K562 (cell line): ENCODE measurements around the gene PPDPF. TPM values are rescaled to one million over a fixed set of nuclear protein-coding genes. Genes with fewer than 3 reads are reported as not detected.
A peak's percentile ranks its signal among the peaks of the same experiment; 100 is the strongest.

Experiments used
- ATAC-seq: fragments of 200-7000 bp; cut with Tn5 transposase; 3 replicates; pipeline ENCODE4 v1.9.1; 2020; ENCODE audit warnings: moderate library complexity
- BruUV-seq: library from RNA; stranded (reverse); fragments of 400-500 nt; replicated peaks from 2 replicates; lab custom pipeline; 2021; lab: Mats Ljungman, UMichigan
- CTCF ChIA-PET: fragments of 300-600 bp; formaldehyde crosslinking; extraction: SDS; loops from one replicate; lab custom pipeline; 2021; ENCODE audit warnings: low intra/inter-chr PET ratio; lab: Yijun Ruan, JAX
- POLR2A ChIA-PET: fragments of 300-600, 350-650 bp; sonication (Branson Sonifier 250); formaldehyde crosslinking; extraction: SDS; loops from one replicate; lab custom pipeline; 2021; ENCODE audit warnings: antibody characterized with exemption, inconsistent platforms; lab: Yijun Ruan, JAX
- DNase-seq, 4 experiments: peaks; one replicate each; pipeline versions ENCODE4 v3.0.0 to v3.0.0-alpha.2; 2011 to 2018; ENCODE audit warnings: low spot score in 3 of 4, mixed read lengths in 3 of 4; ENCODE audit errors: extremely low read depth in 1 of 4
- FAIRE-seq: peaks from 2 replicates; lab custom pipeline; 2011; peaks lifted over from hg19 to GRCh38; lab: Jason Lieb, UNC
- H2AFZ ChIP-seq: 2 replicates; pipeline ENCODE4 v1.6.0; 2011; ENCODE audit warnings: low read depth, low read length, control low read depth, inconsistent platforms
- H3K27ac ChIP-seq: fragments of 200-600 bp; 3 replicates; pipeline ENCODE4 v1.8.0; 2011; ENCODE audit warnings: low read depth, mild to moderate bottlenecking, control low read depth, inconsistent platforms, low read length, moderate library complexity, mixed read lengths; ENCODE audit errors: extremely low read depth
- H3K27me3 ChIP-seq, 2 experiments: fragments of 300-600 bp in 1 of 2; 2 replicates in 1 of 2; 3 replicates in 1 of 2; pipeline versions ENCODE4 v1.6.0 to v1.8.0; 2011; ENCODE audit warnings: inconsistent platforms in 2 of 2, low read length in 2 of 2, mild to moderate bottlenecking in 1 of 2, mixed read lengths in 1 of 2, moderate library complexity in 1 of 2; ENCODE audit not compliant: control insufficient read depth in 2 of 2, insufficient read depth in 2 of 2
- H3K36me3 ChIP-seq: fragments of 300-600 bp; 3 replicates; pipeline ENCODE4 v1.8.0; 2011; ENCODE audit warnings: mild to moderate bottlenecking, low read length, inconsistent platforms; ENCODE audit not compliant: control insufficient read depth, insufficient read depth
- H3K4me1 ChIP-seq, 2 experiments: fragments of 200-600 bp in 1 of 2; replicated peaks in 1 of 2; 2 replicates in 1 of 2; 3 replicates in 1 of 2; pipeline versions ENCODE4 v1.5.1 to v1.8.0; 2011; ENCODE audit warnings: inconsistent platforms in 2 of 2, low read length in 2 of 2, mild to moderate bottlenecking in 1 of 2, mixed read lengths in 1 of 2, moderate library complexity in 1 of 2; ENCODE audit not compliant: control insufficient read depth in 2 of 2, insufficient read depth in 2 of 2
- H3K4me2 ChIP-seq: 2 replicates; pipeline ENCODE4 v1.6.1; 2011; ENCODE audit warnings: low read length, control low read depth, inconsistent platforms, mixed read lengths; ENCODE audit not compliant: insufficient read depth
- H3K4me3 ChIP-seq: fragments of 200-600 bp; sonication (generic), shearing (Covaris generic); 2 replicates; pipeline ENCODE4 v1.5.1; 2016; ENCODE audit warnings: control low read depth, inconsistent platforms
- H3K79me2 ChIP-seq: fragments of 200-600 bp; 3 replicates; pipeline ENCODE4 v1.8.0; 2011; ENCODE audit warnings: low read length, inconsistent platforms; ENCODE audit not compliant: control insufficient read depth, insufficient read depth
- H3K9ac ChIP-seq, 2 experiments: 2 replicates each; pipeline versions ENCODE4 v1.6.0 to v1.6.1; 2011; ENCODE audit warnings: low read depth in 2 of 2, low read length in 2 of 2, control low read depth in 1 of 2, inconsistent platforms in 1 of 2, mild to moderate bottlenecking in 1 of 2, mixed read lengths in 1 of 2; ENCODE audit not compliant: insufficient read depth in 1 of 2
- H3K9me1 ChIP-seq: one replicate; pipeline ENCODE4 v1.6.0; 2011; ENCODE audit warnings: inconsistent platforms, mild to moderate bottlenecking, low read length, moderate library complexity; ENCODE audit not compliant: control insufficient read depth, insufficient read depth
- H3K9me3 ChIP-seq: replicated peaks from 2 replicates; pipeline ENCODE4 v1.5.1; 2011; ENCODE audit warnings: low read depth, low read length, inconsistent platforms; ENCODE audit not compliant: control insufficient read depth, insufficient read depth
- H4K20me1 ChIP-seq: replicated peaks from 2 replicates; pipeline ENCODE4 v1.6.1; 2011; ENCODE audit warnings: low read length, inconsistent platforms, mixed read lengths; ENCODE audit not compliant: control insufficient read depth, insufficient read depth
- CBX2 ChIP-seq: fragments of 200-600 bp; sonication (generic); IDR thresholded peaks from one replicate; pipeline ENCODE4 v1.6.1; 2012; ENCODE audit warnings: mild to moderate bottlenecking, low read length, inconsistent platforms; ENCODE audit not compliant: insufficient read depth, poor library complexity, severe bottlenecking
- ETV6 ChIP-seq, 3 experiments: fragments of 150-350 bp in 1 of 3; sonication (generic) in 1 of 3; formaldehyde crosslinking in 1 of 3; IDR thresholded peaks; 2 replicates each; pipeline versions ENCODE4 v1.6.1 to v1.8.0; 2014 to 2022; ENCODE audit warnings: borderline replicate concordance in 2 of 3, low read depth in 2 of 3, antibody characterized with exemption in 1 of 3, low read length in 1 of 3, mild to moderate bottlenecking in 1 of 3, missing genetic modification reagents in 1 of 3
- FIP1L1 ChIP-seq: fragments of 200-400 bp; formaldehyde crosslinking; IDR thresholded peaks from 2 replicates; pipeline ENCODE4 v1.6.1; 2018; ENCODE audit warnings: mild to moderate bottlenecking, low read depth, low read length; ENCODE audit not compliant: poor library complexity, severe bottlenecking
- MYC ChIP-seq, 2 experiments: fragments of 250-450 bp in 1 of 2; sonication (Bioruptor Pico) in 1 of 2; IDR thresholded peaks; 2 replicates each; pipeline versions ENCODE4 v1.5.1 to v1.6.1; 2012 to 2021; ENCODE audit warnings: low read depth in 2 of 2, borderline replicate concordance in 1 of 2, improper control_type of control experiment in 1 of 2, low read length in 1 of 2, mild to moderate bottlenecking in 1 of 2, moderate library complexity in 1 of 2
- RHOXF2B ChIP-seq: fragments of 250-450 bp; sonication (Bioruptor Pico); conservative IDR thresholded peaks from 2 replicates; pipeline ENCODE4 v1.5.1; 2021
- SRSF9 ChIP-seq: fragments of 200-400 bp; formaldehyde crosslinking; IDR thresholded peaks from 2 replicates; pipeline ENCODE4 v1.6.1; 2017; ENCODE audit warnings: low read depth, low read length, borderline replicate concordance
- THRAP3 ChIP-seq: fragments of 450-650 bp; IDR thresholded peaks from 2 replicates; pipeline ENCODE4 v1.6.1; 2016; ENCODE audit warnings: mild to moderate bottlenecking, inconsistent platforms, borderline replicate concordance
- U2AF1 ChIP-seq: fragments of 200-400 bp; formaldehyde crosslinking; optimal IDR thresholded peaks from 2 replicates; pipeline ENCODE3; 2017; ENCODE audit warnings: mild to moderate bottlenecking, low read depth, low read length, moderate library complexity
- ZC3H8 ChIP-seq: fragments of 450-650 bp; IDR thresholded peaks from 2 replicates; pipeline ENCODE4 v1.6.1; 2017
- ZNF589 ChIP-seq: fragments of 200-800 bp; sonication (Bioruptor generic); IDR thresholded peaks from 2 replicates; pipeline ENCODE4 v1.6.1; 2016; ENCODE audit warnings: low read depth, missing genetic modification characterization, missing compliant biosample characterization
- WGBS: fragments of 100-300 bp; shearing (Covaris generic); methylation state at CpG from one replicate; pipeline ENCODE4 v1.1.6; 2016; ENCODE audit warnings: low coverage, mixed read lengths; ENCODE audit not compliant: insufficient coverage; ENCODE audit errors: missing lambda C conversion rate; 5-methylcytosine and 5-hydroxymethylcytosine counted together
- in situ Hi-C: fragments of 300-500 bp; cut with MboI; formaldehyde crosslinking; loops from 4 replicates; pipeline ENCODE4 v1.15.0; 2018; ENCODE audit warnings: inconsistent platforms, mixed read lengths
- intact Hi-C: fragments of 100-400 bp; cut with micrococcal nuclease; formaldehyde crosslinking; loops from 2 replicates; pipeline ENCODE4 v1.14.2; 2022
- polyA plus RNA-seq, 8 experiments: library from polyadenylated mRNA; depleted of rRNA in 4 of 8; stranded (reverse) in 5 of 8; unstranded in 3 of 8; fragments of >200 nt; fragmentation: Nextera tagmentation in 2 of 8; fragmentation: Illumina TruSeq in 1 of 8; extraction: Ambion mirVana in 2 of 8; extraction: Trizol in 1 of 8; gene quantifications; 2 replicates each; pipeline versions ENCODE4 v1.2.1 to v1.2.3, GENCODE V29; 2011 to 2014; ENCODE audit warnings: inconsistent platforms in 1 of 8, missing spikeins in 1 of 8
- total RNA-seq, 7 experiments: library from RNA; depleted of rRNA in 6 of 7; stranded (reverse); fragments of >200 nt in 6 of 7; fragmentation: Illumina TruSeq in 2 of 7; extraction: Trizol in 2 of 7; gene quantifications; 2 replicates each; pipeline versions ENCODE4 v1.2.1 to v1.2.3, GENCODE V29; 2011 to 2021; ENCODE audit warnings: low replicate concordance in 1 of 7
- TF ChIP-seq, protein P1 (sequence below): sonication (generic); formaldehyde crosslinking; IDR thresholded peaks from 2 replicates; pipeline ENCODE4 v1.9.0; 2022; ENCODE audit warnings: mild to moderate bottlenecking, missing genetic modification reagents
- TF ChIP-seq, protein P2 (sequence below): sonication (generic); formaldehyde crosslinking; IDR thresholded peaks from 2 replicates; pipeline ENCODE4 v1.8.1; 2022; ENCODE audit warnings: missing genetic modification reagents
- TF ChIP-seq, protein P3 (sequence below): fragments of 200-800 bp; sonication (Bioruptor generic); IDR thresholded peaks from 2 replicates; pipeline ENCODE4 v1.6.1; 2017; ENCODE audit warnings: missing genetic modification characterization, missing compliant biosample characterization
- TF ChIP-seq, protein P4 (sequence below): fragments of 450-650 bp; formaldehyde crosslinking; IDR thresholded peaks from 2 replicates; pipeline ENCODE4 v1.4.0; 2020; ENCODE audit warnings: mild to moderate bottlenecking, mixed read lengths

Gene PPDPF
- total and polyA plus RNA-seq, 9 of the 15 experiments (the other 6 are each of a cell fraction or from before 2014, with no cell fraction given) = 0.77 to 233 (median 10.5) TPM

DNA sequence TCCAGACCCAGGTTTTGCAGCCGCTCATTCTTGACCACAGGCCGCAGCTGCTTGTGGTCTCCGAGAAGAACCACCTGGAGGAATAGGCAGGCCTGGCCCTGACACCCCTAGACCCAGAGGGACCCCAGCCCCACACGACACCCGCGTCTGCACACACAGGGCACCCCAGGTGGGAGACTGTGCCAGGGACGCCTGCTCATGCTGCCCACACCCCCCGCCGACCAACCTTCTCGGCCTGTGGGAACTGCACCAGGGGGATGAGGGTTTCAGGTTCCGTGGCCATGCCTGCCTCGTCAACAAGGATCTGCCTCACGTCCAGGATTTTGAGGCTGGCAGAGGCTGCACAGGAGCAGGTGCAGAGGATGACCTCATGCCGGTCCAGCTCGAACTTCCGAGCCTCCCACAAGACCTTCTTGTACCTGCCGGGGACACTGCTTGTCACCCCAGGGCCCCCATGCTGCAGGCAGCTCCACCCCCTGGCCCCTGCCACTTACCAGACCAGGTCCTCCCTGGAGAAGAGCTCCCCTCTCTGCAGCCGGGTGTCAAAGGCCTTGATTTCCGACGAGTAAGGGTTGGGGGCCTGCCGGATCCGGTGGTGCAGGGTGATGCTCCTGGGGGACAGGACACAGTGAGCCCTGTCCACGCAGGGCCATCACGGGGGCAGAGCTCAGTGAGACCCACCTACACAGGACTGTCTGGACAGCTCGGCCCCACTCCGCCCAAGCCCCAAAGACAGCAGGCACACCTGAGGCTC lies 40.5 kb downstream of the PPDPF start:
- ChIA-PET POLR2A (interaction anchor here (0.6 to 0.8 kb wide), 3 partner anchors 9 to 305 kb away, joined by 3 to 5 read pairs (median 4); partner anchors contain the start of gene TPD52L2), CTCF (no interaction called here)
- in situ Hi-C loops (no loop called here), intact Hi-C loops (no loop called here)
- DNase-seq (no peak), ATAC-seq (no peak), FAIRE-seq (no peak)
- Histone ChIP-seq H2AFZ (no peak overlapping the region), H3K36me3 (no peaks in the 10 kb centered on the region), H3K79me2 (no peaks in the 10 kb centered on the region), H4K20me1 (no peaks in the 10 kb centered on the region), H3K4me2 (no peak overlapping the region), H3K4me3 (no peak overlapping the region), H3K4me1 (peaks cover 0 to 84% of the 10 kb centered on the region in 2 experiments; a peak in 2 of 5 replicates), H3K9ac (peak overlapping the region in 1 of 2 experiments; percentile 64; a peak in 2 of 4 replicates), H3K9me1 (no peaks in the 10 kb centered on the region), H3K9me3 (no peaks in the 10 kb centered on the region), H3K27ac (no peak overlapping the region), H3K27me3 (peaks cover 0 to 23% of the 10 kb centered on the region in 2 experiments; a peak in 2 of 5 replicates)
- 81% methylated on average over 13 of the region's 26 CpGs for WGBS
- no TSS peak for BruUV-seq
- TF ChIP-seq, protein P1, sequence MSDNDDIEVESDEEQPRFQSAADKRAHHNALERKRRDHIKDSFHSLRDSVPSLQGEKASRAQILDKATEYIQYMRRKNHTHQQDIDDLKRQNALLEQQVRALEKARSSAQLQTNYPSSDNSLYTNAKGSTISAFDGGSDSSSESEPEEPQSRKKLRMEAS (CRISPR knock-in tag) = no peak
- TF ChIP-seq, protein P2, sequence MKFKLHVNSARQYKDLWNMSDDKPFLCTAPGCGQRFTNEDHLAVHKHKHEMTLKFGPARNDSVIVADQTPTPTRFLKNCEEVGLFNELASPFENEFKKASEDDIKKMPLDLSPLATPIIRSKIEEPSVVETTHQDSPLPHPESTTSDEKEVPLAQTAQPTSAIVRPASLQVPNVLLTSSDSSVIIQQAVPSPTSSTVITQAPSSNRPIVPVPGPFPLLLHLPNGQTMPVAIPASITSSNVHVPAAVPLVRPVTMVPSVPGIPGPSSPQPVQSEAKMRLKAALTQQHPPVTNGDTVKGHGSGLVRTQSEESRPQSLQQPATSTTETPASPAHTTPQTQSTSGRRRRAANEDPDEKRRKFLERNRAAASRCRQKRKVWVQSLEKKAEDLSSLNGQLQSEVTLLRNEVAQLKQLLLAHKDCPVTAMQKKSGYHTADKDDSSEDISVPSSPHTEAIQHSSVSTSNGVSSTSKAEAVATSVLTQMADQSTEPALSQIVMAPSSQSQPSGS = no peak
- TF ChIP-seq, protein P3, sequence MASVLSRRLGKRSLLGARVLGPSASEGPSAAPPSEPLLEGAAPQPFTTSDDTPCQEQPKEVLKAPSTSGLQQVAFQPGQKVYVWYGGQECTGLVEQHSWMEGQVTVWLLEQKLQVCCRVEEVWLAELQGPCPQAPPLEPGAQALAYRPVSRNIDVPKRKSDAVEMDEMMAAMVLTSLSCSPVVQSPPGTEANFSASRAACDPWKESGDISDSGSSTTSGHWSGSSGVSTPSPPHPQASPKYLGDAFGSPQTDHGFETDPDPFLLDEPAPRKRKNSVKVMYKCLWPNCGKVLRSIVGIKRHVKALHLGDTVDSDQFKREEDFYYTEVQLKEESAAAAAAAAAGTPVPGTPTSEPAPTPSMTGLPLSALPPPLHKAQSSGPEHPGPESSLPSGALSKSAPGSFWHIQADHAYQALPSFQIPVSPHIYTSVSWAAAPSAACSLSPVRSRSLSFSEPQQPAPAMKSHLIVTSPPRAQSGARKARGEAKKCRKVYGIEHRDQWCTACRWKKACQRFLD (CRISPR knock-in tag) = no peak
- TF ChIP-seq MYC (IDR thresholded peaks at IDR 0.05; ENCODE audit: low read depth, low read length) = no peak
- TF ChIP-seq MYC (CRISPR knock-in tag; IDR thresholded peaks at IDR 0.05; ENCODE audit: borderline replicate concordance, low read depth) = no peak
- no peak for TF ChIP-seq U2AF1
- no peak for TF ChIP-seq THRAP3
- TF ChIP-seq FIP1L1 = no peak
- no peak for TF ChIP-seq ETV6 (IDR thresholded peaks at IDR 0.05; ENCODE audit: borderline replicate concordance in 1 of 2, low read depth in 2 of 2, low read length in 1 of 2)
- TF ChIP-seq ETV6 (CRISPR knock-in tag; IDR thresholded peaks at IDR 0.05; ENCODE audit: borderline replicate concordance) = no peak
- no peak for TF ChIP-seq SRSF9
- TF ChIP-seq ZC3H8 = no peak
- no peak for TF ChIP-seq CBX2
- TF ChIP-seq, protein P4, sequence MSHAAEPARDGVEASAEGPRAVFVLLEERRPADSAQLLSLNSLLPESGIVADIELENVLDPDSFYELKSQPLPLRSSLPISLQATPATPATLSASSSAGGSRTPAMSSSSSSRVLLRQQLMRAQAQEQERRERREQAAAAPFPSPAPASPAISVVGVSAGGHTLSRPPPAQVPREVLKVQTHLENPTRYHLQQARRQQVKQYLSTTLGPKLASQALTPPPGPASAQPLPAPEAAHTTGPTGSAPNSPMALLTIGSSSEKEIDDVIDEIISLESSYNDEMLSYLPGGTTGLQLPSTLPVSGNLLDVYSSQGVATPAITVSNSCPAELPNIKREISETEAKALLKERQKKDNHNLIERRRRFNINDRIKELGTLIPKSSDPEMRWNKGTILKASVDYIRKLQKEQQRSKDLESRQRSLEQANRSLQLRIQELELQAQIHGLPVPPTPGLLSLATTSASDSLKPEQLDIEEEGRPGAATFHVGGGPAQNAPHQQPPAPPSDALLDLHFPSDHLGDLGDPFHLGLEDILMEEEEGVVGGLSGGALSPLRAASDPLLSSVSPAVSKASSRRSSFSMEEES (CRISPR knock-in tag) = no peak
- no peak for TF ChIP-seq ZNF589 (CRISPR knock-in tag)
- TF ChIP-seq RHOXF2B = no peak
